NT2/D1 (cell line): ENCODE data around the gene CELSR1.

Experiments used
- YY1 ChIP-seq: IDR thresholded peaks from 2 replicates; pipeline ENCODE4 v1.6.1; 2011; ENCODE audit not compliant: insufficient read length, insufficient read depth
- ZNF274 ChIP-seq: IDR thresholded peaks from 2 replicates; pipeline ENCODE4 v1.6.1; 2011; ENCODE audit warnings: mild to moderate bottlenecking, low read depth, low read length

DNA sequence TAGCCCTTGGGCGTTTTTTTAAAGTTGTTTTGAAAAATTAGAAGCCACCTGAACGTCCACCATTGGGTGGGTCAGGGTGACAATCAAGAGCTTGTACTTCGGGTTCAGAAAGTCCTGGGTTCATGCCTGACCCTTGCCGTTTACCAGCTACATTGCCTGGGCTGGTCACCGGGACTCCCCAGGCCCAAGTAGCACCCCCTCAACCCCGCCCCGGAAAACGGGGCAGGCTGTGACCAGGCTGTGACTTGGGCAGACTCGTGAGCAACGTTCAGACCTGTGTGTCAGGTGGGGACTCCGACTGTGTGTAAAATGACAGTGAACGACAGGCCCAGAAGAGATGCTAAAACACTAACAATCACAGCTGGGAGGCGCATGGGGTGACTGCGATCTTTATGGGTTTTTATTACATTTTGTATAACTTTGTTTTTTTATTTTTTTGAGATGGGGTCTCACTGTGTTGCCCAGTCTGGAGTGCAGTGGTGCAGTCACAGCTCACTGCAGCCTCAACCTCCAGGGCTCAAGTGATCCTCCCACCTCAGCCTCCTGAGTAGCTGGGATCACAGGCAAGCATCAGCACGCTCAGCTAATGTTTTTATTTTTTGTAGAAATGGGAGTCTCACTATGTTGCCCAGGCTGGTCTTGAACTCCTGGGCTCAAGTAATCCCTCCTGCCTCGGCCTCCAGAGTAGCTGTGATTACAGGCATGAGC is 145.1 kb downstream of the CELSR1 start:
- TF ChIP-seq YY1 (no peak), ZNF274 (no peak)
